ENCODE results near the gene NPM1. TPM values are rescaled to one million over a fixed set of nuclear protein-coding genes. Genes with fewer than 3 reads are reported as not detected.
"Not testable (repeated sequence)": the region's sequence is repeated elsewhere in the genome, so short reads cannot be mapped to it uniquely, and the experiment has no call there.

NPM1 gene
- total RNA-seq, 1 donor from 2014 or later = 389 TPM

DNA sequence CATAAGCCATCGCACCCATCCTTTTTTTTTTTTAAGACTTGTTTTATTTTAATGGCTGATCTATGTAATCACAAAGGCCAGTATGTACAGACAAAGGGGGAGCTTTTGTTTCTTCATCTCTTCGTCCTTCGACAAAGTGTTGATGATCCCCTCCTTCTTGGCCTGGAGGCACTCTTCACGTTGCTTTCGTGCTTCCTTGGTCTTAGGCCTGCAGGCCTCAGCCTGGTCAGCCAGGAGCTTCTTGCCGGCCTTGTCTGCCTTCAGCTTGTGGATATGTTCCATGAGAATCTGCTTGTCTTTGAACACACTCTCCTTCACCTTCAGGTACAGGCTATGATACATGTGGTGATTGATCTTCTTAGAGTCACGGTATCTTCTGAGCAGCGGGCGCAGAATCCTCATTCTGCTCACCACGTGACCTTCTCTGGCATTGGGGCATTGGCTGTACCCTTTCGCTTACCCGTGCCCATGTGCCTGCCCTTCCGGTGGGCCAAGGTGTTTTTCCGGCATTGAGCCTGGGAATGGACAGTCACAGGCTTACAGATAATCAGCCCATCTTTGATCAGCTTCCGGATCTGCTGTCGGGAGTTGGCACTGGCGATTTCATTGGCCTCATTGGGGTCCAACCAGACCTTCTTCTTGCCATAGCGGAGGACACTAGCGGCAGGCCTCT lies 42.6 kb upstream of the NPM1 start:
- Histone ChIP-seq H3K27me3 (ENCODE audit: low read depth) (peaks cover 27% of the 10 kb centered on the region), H3K4me3 (no peak overlapping the region), H3K36me3 (no peaks in the 10 kb centered on the region), H3K27ac (replicated peaks) (no peak overlapping the region), H3K9me3 (replicated peaks) (no peaks in the 10 kb centered on the region), H3K4me1 (no peaks in the 10 kb centered on the region)
- TF ChIP-seq, protein P1, sequence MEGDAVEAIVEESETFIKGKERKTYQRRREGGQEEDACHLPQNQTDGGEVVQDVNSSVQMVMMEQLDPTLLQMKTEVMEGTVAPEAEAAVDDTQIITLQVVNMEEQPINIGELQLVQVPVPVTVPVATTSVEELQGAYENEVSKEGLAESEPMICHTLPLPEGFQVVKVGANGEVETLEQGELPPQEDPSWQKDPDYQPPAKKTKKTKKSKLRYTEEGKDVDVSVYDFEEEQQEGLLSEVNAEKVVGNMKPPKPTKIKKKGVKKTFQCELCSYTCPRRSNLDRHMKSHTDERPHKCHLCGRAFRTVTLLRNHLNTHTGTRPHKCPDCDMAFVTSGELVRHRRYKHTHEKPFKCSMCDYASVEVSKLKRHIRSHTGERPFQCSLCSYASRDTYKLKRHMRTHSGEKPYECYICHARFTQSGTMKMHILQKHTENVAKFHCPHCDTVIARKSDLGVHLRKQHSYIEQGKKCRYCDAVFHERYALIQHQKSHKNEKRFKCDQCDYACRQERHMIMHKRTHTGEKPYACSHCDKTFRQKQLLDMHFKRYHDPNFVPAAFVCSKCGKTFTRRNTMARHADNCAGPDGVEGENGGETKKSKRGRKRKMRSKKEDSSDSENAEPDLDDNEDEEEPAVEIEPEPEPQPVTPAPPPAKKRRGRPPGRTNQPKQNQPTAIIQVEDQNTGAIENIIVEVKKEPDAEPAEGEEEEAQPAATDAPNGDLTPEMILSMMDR (IDR thresholded peaks at IDR 0.05; ENCODE audit: borderline replicate concordance) = no peak
- intact Hi-C loops (cut with micrococcal nuclease) = loop anchor here (5.0 kb wide), 1 partner anchor 138 kb away; no protein-coding TSS in a partner anchor
- no peak for DNase-seq

DNA sequence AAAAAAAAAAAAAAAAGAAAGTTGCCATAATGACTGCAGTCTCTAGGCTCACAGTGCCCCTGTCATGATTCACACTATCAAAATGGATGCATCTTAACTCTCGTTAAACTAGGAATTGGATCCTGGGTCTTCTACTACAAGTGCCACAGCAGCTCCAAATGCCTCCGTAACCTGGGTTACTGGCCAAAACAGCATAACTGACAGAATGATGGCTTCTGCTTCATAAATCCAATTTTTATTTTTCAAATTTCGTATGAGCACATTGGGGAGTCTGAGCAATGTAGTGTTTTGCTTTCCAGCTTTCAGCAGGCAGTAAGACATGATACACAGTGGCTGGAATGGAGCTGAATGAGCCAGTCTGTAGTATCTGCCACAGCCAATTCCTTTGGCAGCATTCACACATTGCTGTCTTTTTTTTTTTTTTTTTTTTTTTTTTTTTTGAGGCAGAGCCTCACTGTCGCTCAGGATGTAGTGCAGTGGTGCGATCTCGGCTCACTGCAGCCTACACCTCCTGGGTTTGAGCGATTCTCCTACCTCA lies 36.0 kb upstream of the NPM1 start:
- no peak overlapping the region for H3K4me3 ChIP-seq
- TF ChIP-seq, protein P1 (IDR thresholded peaks at IDR 0.05; ENCODE audit: borderline replicate concordance) = no peak
- no peaks in the 10 kb centered on the region for H3K27me3 ChIP-seq (ENCODE audit: low read depth)
- no peak for DNase-seq
- no peaks in the 10 kb centered on the region for H3K36me3 ChIP-seq
- intact Hi-C loops (cut with micrococcal nuclease) = no loop called here
- H3K27ac ChIP-seq (replicated peaks) = no peak overlapping the region
- H3K4me1 ChIP-seq = no peaks in the 10 kb centered on the region
- no peaks in the 10 kb centered on the region for H3K9me3 ChIP-seq (replicated peaks)

DNA sequence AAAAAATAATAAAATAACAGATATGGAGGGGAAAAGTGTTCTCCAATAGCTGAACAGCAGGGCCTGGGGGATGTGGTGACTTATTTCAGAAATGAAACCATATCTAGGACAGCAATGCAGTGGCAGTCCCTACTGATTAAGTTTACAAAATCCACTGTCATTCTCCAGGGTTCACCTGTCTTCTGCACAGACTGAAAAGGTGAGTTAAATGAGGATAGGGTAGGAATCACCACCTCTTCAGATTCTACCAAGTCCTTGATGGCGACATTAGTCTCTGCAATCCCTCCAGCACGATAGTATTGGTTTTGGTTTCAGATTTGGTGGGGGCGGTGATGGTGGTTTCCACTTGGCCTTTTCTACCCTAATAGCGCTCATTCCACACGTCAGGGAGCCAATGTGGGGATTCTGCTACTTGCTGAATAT lies 32.3 kb upstream of the NPM1 start:
- Histone ChIP-seq H3K36me3 (no peaks in the 10 kb centered on the region), H3K4me3 (no peak overlapping the region), H3K9me3 (replicated peaks) (no peaks in the 10 kb centered on the region), H3K27ac (replicated peaks) (no peak overlapping the region), H3K4me1 (no peaks in the 10 kb centered on the region), H3K27me3 (ENCODE audit: low read depth) (no peaks in the 10 kb centered on the region)
- TF ChIP-seq, protein P1 (IDR thresholded peaks at IDR 0.05; ENCODE audit: borderline replicate concordance) = no peak
- intact Hi-C loops (cut with micrococcal nuclease) = no loop called here
- no peak for DNase-seq

DNA sequence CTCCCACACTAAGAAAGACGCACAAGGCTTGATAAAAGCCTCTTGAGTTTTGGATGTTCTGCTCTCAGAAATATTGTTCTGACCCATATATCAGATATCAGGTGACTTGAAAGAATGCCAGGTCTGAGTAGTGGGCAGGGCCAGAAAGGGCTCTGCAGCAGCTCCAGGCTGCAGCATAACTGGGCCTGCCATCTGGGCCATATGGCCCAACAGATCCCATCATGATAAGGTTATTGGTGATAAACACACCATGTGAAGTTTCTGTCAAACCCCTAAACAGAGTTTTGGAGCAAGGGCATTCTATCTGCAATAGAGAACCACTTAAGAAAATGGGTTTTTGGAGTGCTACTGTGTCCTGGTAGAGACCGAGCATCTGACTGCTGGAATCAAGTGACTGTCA lies 29.8 kb upstream of the NPM1 start:
- no peak for DNase-seq
- TF ChIP-seq, protein P1 (IDR thresholded peaks at IDR 0.05; ENCODE audit: borderline replicate concordance) = no peak
- Histone ChIP-seq H3K4me3 (no peak overlapping the region), H3K9me3 (replicated peaks) (no peaks in the 10 kb centered on the region), H3K27ac (replicated peaks) (no peak overlapping the region), H3K27me3 (ENCODE audit: low read depth) (no peaks in the 10 kb centered on the region), H3K36me3 (no peaks in the 10 kb centered on the region), H3K4me1 (no peaks in the 10 kb centered on the region)
- intact Hi-C loops (cut with micrococcal nuclease) = no loop called here

DNA sequence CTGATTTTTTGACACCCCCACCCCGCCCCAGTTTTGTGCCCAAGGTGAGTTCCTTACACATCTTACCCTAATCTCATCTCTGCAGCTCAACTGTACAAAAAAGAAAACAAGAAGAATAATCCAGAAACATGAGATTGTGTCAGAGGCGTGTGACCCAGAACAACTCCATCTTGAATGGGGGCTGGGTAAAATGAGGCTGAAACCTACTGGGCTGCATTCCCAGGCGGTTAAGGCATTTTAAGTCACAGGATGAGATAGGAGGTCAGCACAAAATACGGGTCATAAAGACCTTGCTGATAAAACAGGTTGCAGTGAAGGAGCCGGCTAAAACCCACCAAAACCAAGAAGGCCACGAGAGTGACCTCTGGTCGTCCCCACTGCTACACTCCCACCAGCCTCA lies 26.5 kb upstream of the NPM1 start:
- peaks cover 23% of the 10 kb centered on the region for H3K27me3 ChIP-seq (ENCODE audit: low read depth)
- H3K27ac ChIP-seq (replicated peaks); H3K36me3 ChIP-seq; H3K9me3 ChIP-seq (replicated peaks); H3K4me3 ChIP-seq; H3K4me1 ChIP-seq; intact Hi-C loops (cut with micrococcal nuclease); DNase-seq: not testable (repeated sequence)

DNA sequence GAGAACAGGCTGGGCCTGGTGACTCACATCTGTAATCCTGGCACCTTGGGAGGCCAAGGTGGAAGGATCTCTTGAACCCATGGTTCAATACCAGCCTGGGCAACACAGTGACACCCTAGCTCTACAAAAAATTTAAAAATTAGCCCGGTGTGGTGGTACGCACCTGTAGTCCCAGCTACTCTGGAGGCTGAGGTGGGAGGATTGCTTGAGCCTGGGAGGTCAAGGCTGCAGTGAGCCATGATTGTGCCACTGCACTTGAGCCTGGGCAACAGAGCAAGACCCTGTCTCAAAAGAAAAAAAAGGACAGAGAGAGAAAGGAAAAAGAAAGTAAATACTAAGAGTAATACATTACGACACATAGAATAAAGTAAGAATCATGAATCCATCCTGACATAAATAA lies 24.4 kb upstream of the NPM1 start:
- H3K27me3 ChIP-seq (ENCODE audit: low read depth) = peaks cover 33% of the 10 kb centered on the region
- H3K27ac ChIP-seq (replicated peaks); DNase-seq; H3K4me3 ChIP-seq; H3K4me1 ChIP-seq; intact Hi-C loops (cut with micrococcal nuclease); H3K9me3 ChIP-seq (replicated peaks); H3K36me3 ChIP-seq: not testable (repeated sequence)
